ENCODE measurements around the gene NOP56.

The NOP56 gene

GRCh38 chr20:2651772-2652723, at the start of gene NOP56:
NOP56 (plus strand) TSS chr20:2652632; CDS start chr20:2652661, 29 bp downstream.
- peak; percentile 87 for DNase-seq (ENCODE audit: low read depth)

GRCh38 chr20:2602746-2603145, 49.7 kb upstream of the NOP56 start:
- DNase-seq (ENCODE audit: low read depth), result no peak

GRCh38 chr20:2603816-2604505, 48.5 kb upstream of the NOP56 start:
- no peak for DNase-seq (ENCODE audit: low read depth)

- no peak for DNase-seq (ENCODE audit: low read depth)
Observed at GRCh38 chr20:2604506-2604835, 48.0 kb upstream of the NOP56 start.

- peak; percentile 3 for DNase-seq (ENCODE audit: low read depth)
Observed at GRCh38 chr20:2606507-2607006, 45.9 kb upstream of the NOP56 start.

GRCh38 chr20:2610326-2610725, 42.1 kb upstream of the NOP56 start:
- no peak for DNase-seq (ENCODE audit: low read depth)

- no peak for DNase-seq (ENCODE audit: low read depth)
Observed at GRCh38 chr20:2610941-2611720, 41.3 kb upstream of the NOP56 start.

- DNase-seq (ENCODE audit: low read depth), result no peak
Observed at GRCh38 chr20:2612073-2612472, 40.4 kb upstream of the NOP56 start.

- no peak for DNase-seq (ENCODE audit: low read depth)
Observed at GRCh38 chr20:2616634-2617033, 35.8 kb upstream of the NOP56 start.

GRCh38 chr20:2617099-2617714, 35.2 kb upstream of the NOP56 start:
- DNase-seq (ENCODE audit: low read depth), result no peak

- no peak for DNase-seq (ENCODE audit: low read depth)
Observed at GRCh38 chr20:2618815-2619214, 33.6 kb upstream of the NOP56 start.

- DNase-seq (ENCODE audit: low read depth), result no peak
Observed at GRCh38 chr20:2619337-2619736, 33.1 kb upstream of the NOP56 start.

- DNase-seq (ENCODE audit: low read depth), result peak; percentile 57
Observed at GRCh38 chr20:2619961-2620595, 32.4 kb upstream of the NOP56 start.

GRCh38 chr20:2624190-2624589, 28.2 kb upstream of the NOP56 start:
- DNase-seq (ENCODE audit: low read depth), result no peak

GRCh38 chr20:2625062-2625461, 27.4 kb upstream of the NOP56 start:
- DNase-seq (ENCODE audit: low read depth), result no peak

- peak; percentile 95 for DNase-seq (ENCODE audit: low read depth)
Observed at GRCh38 chr20:2626853-2627541, 25.4 kb upstream of the NOP56 start.

GRCh38 chr20:2631228-2631627, 21.2 kb upstream of the NOP56 start:
- DNase-seq (ENCODE audit: low read depth), result peak; percentile 31

- no peak for DNase-seq (ENCODE audit: low read depth)
Observed at GRCh38 chr20:2633381-2633780, 19.1 kb upstream of the NOP56 start.

- DNase-seq (ENCODE audit: low read depth), result no peak
Observed at GRCh38 chr20:2637246-2637645, 15.2 kb upstream of the NOP56 start.

- no peak for DNase-seq (ENCODE audit: low read depth)
Observed at GRCh38 chr20:2640260-2640659, 12.2 kb upstream of the NOP56 start.

GRCh38 chr20:2640899-2641298, 11.5 kb upstream of the NOP56 start:
- no peak for DNase-seq (ENCODE audit: low read depth)

All from iris pigment epithelial cell (primary cell).